Right lobe of liver (tissue), 6 donors: ENCODE results near the gene EPS8L2. TPM values are rescaled to one million over a fixed set of nuclear protein-coding genes. Genes with fewer than 3 reads are reported as not detected.
"Not testable (repeated sequence)": the region's sequence is repeated elsewhere in the genome, so short reads cannot be mapped to it uniquely, and the experiment has no call there.

ENCODE experiments used
- ATAC-seq, 4 donors: fragments of 200-7000 bp; cut with Tn5 transposase; one replicate each; pipeline ENCODE4 v1.9.1; 2020; ENCODE audit warnings: mild to moderate bottlenecking in 4 of 4, moderate library complexity in 4 of 4
- DNase-seq, 3 donors: peaks; one replicate each; pipeline ENCODE4 v3.0.0-alpha.2; 2020
- H3K27ac ChIP-seq, 3 donors: fragments of 200-600 bp; one replicate each; pipeline ENCODE4 v1.8.0; 2022
- H3K27me3 ChIP-seq, 2 donors: fragments of 200-600 bp; one replicate each; pipeline ENCODE4 v1.8.0; 2022
- H3K36me3 ChIP-seq, 4 donors: fragments of 200-600 bp; sonication (generic) in 1 of 4; one replicate each; pipeline versions ENCODE4 v1.5.1 to v1.8.0; 2017 to 2022; ENCODE audit warnings: control low read depth in 1 of 4
- H3K4me1 ChIP-seq, 4 donors: fragments of 200-600 bp; sonication (generic) in 1 of 4; one replicate each; pipeline versions ENCODE4 v1.5.1 to v1.8.0; 2017 to 2022; ENCODE audit warnings: control low read depth in 1 of 4
- H3K4me3 ChIP-seq, 3 donors: fragments of 200-600 bp; one replicate each; pipeline ENCODE4 v1.8.0; 2022
- H3K9me3 ChIP-seq, 4 donors: fragments of 200-600 bp; sonication (generic) in 1 of 4; one replicate each; pipeline versions ENCODE4 v1.5.1 to v1.8.0; 2017 to 2022; ENCODE audit warnings: control low read depth in 1 of 4
- CTCF ChIP-seq, 4 donors: fragments of 200-600 bp in 3 of 4; fragments of 450-650 bp in 1 of 4; IDR thresholded peaks; one replicate each; pipeline versions ENCODE4 v1.5.1 to v1.8.0; 2016 to 2022; ENCODE audit warnings: antibody characterized with exemption in 4 of 4, mild to moderate bottlenecking in 2 of 4
- POLR2A ChIP-seq: fragments of 450-650 bp; IDR thresholded peaks from one replicate; pipeline ENCODE4 v1.6.1; 2017; ENCODE audit warnings: antibody characterized with exemption, mild to moderate bottlenecking
- WGBS: methylation state at CpG from one replicate; pipeline ENCODE4 v1.1.6; 2018; ENCODE audit warnings: low coverage, low lambda C conversion rate; ENCODE audit not compliant: insufficient coverage; ENCODE audit errors: missing lambda C conversion rate; 5-methylcytosine and 5-hydroxymethylcytosine counted together
- intact Hi-C, 2 donors: fragments of 100-400 bp; cut with DNase I; formaldehyde crosslinking; loops; one replicate each; pipeline versions ENCODE4 v1.11.2 to v1.14.1; 2022
- total RNA-seq, 6 experiments: library from RNA; depleted of rRNA in 2 of 6; stranded (reverse); fragments of >200 nt in 2 of 6; fragmentation: NEBNext Ultra II Directional in 3 of 6; extraction: Animal tissue kit (Norgen Biotek cat#: 25700) in 3 of 6; gene quantifications; one replicate each; pipeline versions ENCODE4 v1.1.0 to v1.2.4, GENCODE V29; 2016 to 2023
- donor health status: DM: no; HTN: yes; CAD: no.
- donor health status: DM: no; HTN: no; CAD: no.
- donor health status: DM: no; HTN: no; CAD: no.
- donor health status: DM: no; HTN: yes; CAD: no.
- donor health status: DM: no; HTN: yes; CAD: no.

Gene EPS8L2
- total RNA-seq, 6 experiments from 2014 or later: 95.8 to 184 (median 120) TPM

- 59% methylated on average over 10 of the region's 30 CpGs for WGBS
- no peaks in the 10 kb centered on the region for H3K27me3 ChIP-seq
- no peaks in the 10 kb centered on the region for H3K9me3 ChIP-seq
- H3K27ac ChIP-seq: no peak overlapping the region
- intact Hi-C loops: no loop called here
- H3K4me1 ChIP-seq: no peaks in the 10 kb centered on the region
- H3K4me3 ChIP-seq: no peak overlapping the region
- peaks cover 0 to 46% (median 7%) of the 10 kb centered on the region in 4 donors for H3K36me3 ChIP-seq
- no peak for TF ChIP-seq CTCF (IDR thresholded peaks at IDR 0.05)
- TF ChIP-seq POLR2A: no peak
- DNase-seq (no peak), ATAC-seq (peak in 2 of 4 donors; percentile 19 to 23)
Observed at GRCh38 chr11:686451-687243, 19.4 kb upstream of the EPS8L2 start.

- DNase-seq: no peak
Observed at GRCh38 chr11:687751-688150, 18.3 kb upstream of the EPS8L2 start.

GRCh38 chr11:688681-689080 lies 17.4 kb upstream of the EPS8L2 start:
- 92% methylated on average over 2 of the region's 9 CpGs for WGBS
- intact Hi-C loops: no loop called here
- Histone ChIP-seq H3K27ac (no peak overlapping the region), H3K9me3 (no peaks in the 10 kb centered on the region), H3K4me1 (peaks cover 0 to 3% (median under 1%) of the 10 kb centered on the region in 4 donors), H3K36me3 (peaks cover 0 to 43% (median 7%) of the 10 kb centered on the region in 4 donors), H3K27me3 (no peaks in the 10 kb centered on the region), H3K4me3 (no peak overlapping the region)
- TF ChIP-seq POLR2A: no peak
- no peak for TF ChIP-seq CTCF (IDR thresholded peaks at IDR 0.05)
- DNase-seq (no peak), ATAC-seq (no peak)

More at GRCh38 chr11:687751-688150, 18.3 kb upstream of the EPS8L2 start:
- Histone ChIP-seq H3K9me3 (no peaks in the 10 kb centered on the region), H3K36me3 (peaks cover 0 to 46% (median 7%) of the 10 kb centered on the region in 4 donors), H3K27ac (no peak overlapping the region), H3K4me3 (no peak overlapping the region), H3K27me3 (no peaks in the 10 kb centered on the region), H3K4me1 (no peaks in the 10 kb centered on the region)
- TF ChIP-seq CTCF (IDR thresholded peaks at IDR 0.05) (no peak), POLR2A (no peak)
- intact Hi-C loops: no loop called here
- ATAC-seq: no peak
- WGBS: 86% methylated on average over 13 of the region's 13 CpGs

GRCh38 chr11:689625-690024 lies 16.4 kb upstream of the EPS8L2 start:
- no peaks in the 10 kb centered on the region for H3K27me3 ChIP-seq
- H3K4me3 ChIP-seq: no peak overlapping the region
- peaks cover 0 to 5% (median 2%) of the 10 kb centered on the region in 4 donors for H3K4me1 ChIP-seq
- no peak overlapping the region for H3K27ac ChIP-seq
- TF ChIP-seq CTCF (IDR thresholded peaks at IDR 0.05) (no peak), POLR2A (no peak)
- ATAC-seq (no peak), DNase-seq (no peak)
- peaks cover 0 to 35% (median 6%) of the 10 kb centered on the region in 4 donors for H3K36me3 ChIP-seq
- H3K9me3 ChIP-seq: no peaks in the 10 kb centered on the region
- intact Hi-C loops: no loop called here
- no CpG with 5 or more reads among the region's 7 CpGs for WGBS

- H3K4me1 ChIP-seq, H3K27ac ChIP-seq, H3K9me3 ChIP-seq, DNase-seq, H3K27me3 ChIP-seq, ATAC-seq, intact Hi-C loops, H3K4me3 ChIP-seq: not testable (repeated sequence)
- 100% methylated on average over 2 of the region's 3 CpGs for WGBS
- H3K36me3 ChIP-seq: peaks cover 0 to 29% (median 5%) of the 10 kb centered on the region in 4 donors
Observed at GRCh38 chr11:690244-690643, 15.8 kb upstream of the EPS8L2 start.
